Stimulated activated memory B cell treated with anti-CD40 and anti-IgM and Interleukin-4, amounts not matched to agents 10 μg/mL and 1 μg/mL and 100 μg/mL, for 72 hours (primary cell): Measurements from ENCODE around the gene AHCYL1.
"Not testable (repeated sequence)": the region's sequence is repeated elsewhere in the genome, so short reads cannot be mapped to it uniquely, and the experiment has no call there.

ENCODE experiments used
- ATAC-seq: fragments of 150-1000 bp; cut with Tn5 transposase; 2 replicates; pipeline ENCODE4 v1.10.0; 2021
- H3K27ac Mint-ChIP-seq: one replicate; pipeline ENCODE4 v1.8.0; 2022; ENCODE audit warnings: mild to moderate bottlenecking, mixed read lengths
- H3K27me3 Mint-ChIP-seq: one replicate; pipeline ENCODE4 v1.8.0; 2022; ENCODE audit warnings: mixed read lengths
- H3K36me3 Mint-ChIP-seq: one replicate; pipeline ENCODE4 v1.8.0; 2022; ENCODE audit warnings: mixed read lengths
- H3K4me1 Mint-ChIP-seq: one replicate; pipeline ENCODE4 v1.8.0; 2022; ENCODE audit warnings: mixed read lengths
- H3K4me3 Mint-ChIP-seq: one replicate; pipeline ENCODE4 v1.8.0; 2022; ENCODE audit warnings: mild to moderate bottlenecking, moderate library complexity, mixed read lengths
- H3K9me3 Mint-ChIP-seq: one replicate; pipeline ENCODE4 v1.8.0; 2022; ENCODE audit warnings: mixed read lengths

AHCYL1 gene

GRCh38 chr1:110003747-110004428 is 19.3 kb downstream of the AHCYL1 start:
- Mint-ChIP-seq H3K27me3 (no peaks in the 10 kb centered on the region), H3K4me1 (peaks cover 38% of the 10 kb centered on the region), H3K4me3 (peak overlapping the region; percentile 22), H3K9me3 (no peaks in the 10 kb centered on the region), H3K36me3 (peaks cover 12% of the 10 kb centered on the region), H3K27ac (peak overlapping the region; percentile 73)
- ATAC-seq = peak; percentile 71

- H3K27ac Mint-ChIP-seq = peak overlapping the region; percentile 73
- H3K4me1 Mint-ChIP-seq = peaks cover 39% of the 10 kb centered on the region
- no peaks in the 10 kb centered on the region for H3K27me3 Mint-ChIP-seq
- no peaks in the 10 kb centered on the region for H3K9me3 Mint-ChIP-seq
- ATAC-seq = no peak
- H3K36me3 Mint-ChIP-seq = peaks cover 19% of the 10 kb centered on the region
- peak overlapping the region; percentile 10 for H3K4me3 Mint-ChIP-seq
These were observed 20.0 kb downstream of the AHCYL1 start for GRCh38 chr1:110004583-110004982.

DNA sequence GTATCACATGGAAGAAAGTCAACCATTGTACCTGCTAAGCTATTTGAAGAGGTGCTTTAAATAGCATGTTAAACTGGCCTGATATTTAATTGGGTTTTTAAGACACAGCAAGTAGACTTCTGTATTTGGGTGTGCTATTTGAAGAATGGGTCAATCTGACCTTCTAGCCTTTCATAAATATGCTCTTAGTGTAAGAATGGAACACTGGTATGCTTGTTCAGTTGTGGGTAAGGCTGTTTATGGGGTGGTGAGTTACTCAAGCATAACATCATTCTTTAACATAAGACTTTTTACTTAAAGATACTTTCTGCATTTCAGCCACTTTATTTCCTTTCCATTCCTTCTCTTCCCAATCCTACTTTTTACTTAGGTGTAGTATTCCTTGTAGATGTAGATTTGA is 21.4 kb downstream of the AHCYL1 start:
- H3K4me1 Mint-ChIP-seq = peaks cover 53% of the 10 kb centered on the region
- H3K27ac Mint-ChIP-seq = peak overlapping the region; percentile 51
- peaks cover 32% of the 10 kb centered on the region for H3K36me3 Mint-ChIP-seq
- H3K27me3 Mint-ChIP-seq = no peaks in the 10 kb centered on the region
- H3K4me3 Mint-ChIP-seq = no peak overlapping the region
- no peak for ATAC-seq
- H3K9me3 Mint-ChIP-seq = no peaks in the 10 kb centered on the region

DNA sequence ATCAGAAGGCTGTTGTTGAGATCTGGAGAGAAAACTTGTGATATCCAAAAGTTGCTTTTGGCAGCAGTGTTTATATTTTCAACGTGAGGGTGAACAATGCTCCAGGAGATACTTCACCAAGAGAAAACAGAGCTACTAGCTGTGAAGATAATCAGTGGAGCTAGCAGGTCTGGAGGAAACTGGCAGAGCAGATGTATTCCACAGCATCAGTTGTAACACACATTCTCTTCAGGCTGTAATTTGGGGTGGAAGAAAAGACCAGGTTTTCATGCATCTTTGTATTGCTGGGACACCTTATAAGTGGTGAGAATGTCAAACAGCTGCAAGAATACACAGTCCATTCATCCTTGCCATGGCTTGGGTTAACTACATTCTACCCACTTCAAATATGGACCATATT is 22.0 kb downstream of the AHCYL1 start:
- H3K27me3 Mint-ChIP-seq = no peaks in the 10 kb centered on the region
- no peak for ATAC-seq
- H3K27ac Mint-ChIP-seq = peak overlapping the region; percentile 51
- peaks cover 32% of the 10 kb centered on the region for H3K36me3 Mint-ChIP-seq
- no peaks in the 10 kb centered on the region for H3K9me3 Mint-ChIP-seq
- no peak overlapping the region for H3K4me3 Mint-ChIP-seq
- H3K4me1 Mint-ChIP-seq = peaks cover 58% of the 10 kb centered on the region

DNA sequence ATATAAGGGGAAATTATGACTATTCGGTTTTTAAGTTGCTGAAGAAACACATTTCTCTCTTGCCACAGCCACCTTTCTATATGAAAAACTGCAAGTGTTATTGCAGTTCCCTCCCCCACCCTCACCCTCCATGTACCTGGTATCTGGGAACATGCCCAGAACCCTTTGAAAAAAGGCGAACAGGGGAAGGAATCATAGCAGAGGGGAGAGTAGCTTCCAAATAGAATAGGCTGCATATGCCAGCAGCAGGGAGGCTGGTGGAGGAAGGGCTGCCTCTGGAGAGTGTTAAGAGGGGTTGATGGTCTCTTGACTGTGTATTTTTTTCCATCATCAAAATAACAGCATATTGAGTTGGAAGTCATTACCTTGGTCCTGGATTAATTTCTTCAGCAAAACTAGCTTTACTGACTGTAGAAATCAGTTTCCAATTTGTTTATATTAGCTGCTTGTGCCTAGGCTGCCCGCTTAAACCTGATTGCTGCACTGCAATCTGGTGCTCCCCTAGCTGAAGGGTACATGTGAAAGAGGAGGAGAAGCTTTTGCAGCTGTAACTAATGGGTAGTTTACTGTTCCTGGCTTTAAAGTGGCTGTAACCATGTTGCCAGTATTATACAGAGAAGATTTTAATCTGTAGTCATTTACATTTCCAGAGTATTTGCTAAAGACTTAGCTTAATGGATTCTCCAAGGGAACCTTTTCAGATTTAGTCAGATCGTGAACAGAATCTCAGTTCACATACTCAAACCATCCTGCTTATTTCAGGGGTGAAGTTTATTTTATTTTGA is 22.7 kb downstream of the AHCYL1 start:
- Mint-ChIP-seq H3K27ac (peak overlapping the region; percentile 51), H3K9me3 (no peaks in the 10 kb centered on the region), H3K36me3 (peaks cover 32% of the 10 kb centered on the region), H3K27me3 (no peaks in the 10 kb centered on the region), H3K4me3 (no peak overlapping the region), H3K4me1 (peaks cover 65% of the 10 kb centered on the region)
- no peak for ATAC-seq

GRCh38 chr1:110008971-110009565 is 24.5 kb downstream of the AHCYL1 start:
- no peaks in the 10 kb centered on the region for H3K27me3 Mint-ChIP-seq

GRCh38 chr1:110011527-110012041 is 27.0 kb downstream of the AHCYL1 start:
- H3K27ac Mint-ChIP-seq = peak overlapping the region; percentile 95
- H3K4me1 Mint-ChIP-seq = peaks cover 35% of the 10 kb centered on the region
- no peaks in the 10 kb centered on the region for H3K27me3 Mint-ChIP-seq
- H3K9me3 Mint-ChIP-seq = no peaks in the 10 kb centered on the region
- H3K36me3 Mint-ChIP-seq = peaks cover 47% of the 10 kb centered on the region
- peak; percentile 99 for ATAC-seq
- H3K4me3 Mint-ChIP-seq = peak overlapping the region; percentile 36

More at GRCh38 chr1:110008971-110009565, 24.5 kb downstream of the AHCYL1 start:
- H3K4me1 Mint-ChIP-seq = peaks cover 57% of the 10 kb centered on the region
- no peak for ATAC-seq
- H3K27ac Mint-ChIP-seq = peak overlapping the region; percentile 95
- H3K36me3 Mint-ChIP-seq = peaks cover 29% of the 10 kb centered on the region
- no peak overlapping the region for H3K4me3 Mint-ChIP-seq
- H3K9me3 Mint-ChIP-seq = no peaks in the 10 kb centered on the region

- peak overlapping the region; percentile 95 for H3K27ac Mint-ChIP-seq
- no peaks in the 10 kb centered on the region for H3K27me3 Mint-ChIP-seq
- H3K4me3 Mint-ChIP-seq = peak overlapping the region; percentile 36
- no peaks in the 10 kb centered on the region for H3K9me3 Mint-ChIP-seq
- ATAC-seq = peak; percentile 93
- H3K36me3 Mint-ChIP-seq = peaks cover 54% of the 10 kb centered on the region
- H3K4me1 Mint-ChIP-seq = peaks cover 35% of the 10 kb centered on the region
These were observed 27.7 kb downstream of the AHCYL1 start for GRCh38 chr1:110012100-110012780.

DNA sequence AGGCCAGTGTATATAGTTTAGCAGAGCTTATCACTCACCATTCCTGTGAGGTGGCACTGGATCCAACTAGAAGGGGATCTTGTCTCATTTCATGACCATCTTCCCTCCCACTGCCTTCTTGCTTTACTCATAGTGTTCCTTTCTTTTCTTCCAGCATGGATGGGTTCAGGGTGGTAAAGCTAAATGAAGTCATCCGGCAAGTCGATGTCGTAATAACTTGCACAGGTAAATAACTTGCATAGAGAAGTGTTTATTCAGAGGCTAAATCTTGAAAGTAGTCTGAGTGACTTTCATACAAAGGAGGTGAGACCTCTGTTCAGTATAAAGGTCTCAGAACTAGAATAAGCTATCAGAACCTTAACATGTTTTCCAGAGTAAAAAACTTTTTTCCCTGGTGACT is 33.2 kb downstream of the AHCYL1 start:
- H3K9me3 Mint-ChIP-seq = no peaks in the 10 kb centered on the region
- peaks cover 78% of the 10 kb centered on the region for H3K36me3 Mint-ChIP-seq
- peaks cover 2% of the 10 kb centered on the region for H3K4me1 Mint-ChIP-seq
- H3K4me3 Mint-ChIP-seq = no peak overlapping the region
- no peaks in the 10 kb centered on the region for H3K27me3 Mint-ChIP-seq
- no peak overlapping the region for H3K27ac Mint-ChIP-seq
- no peak for ATAC-seq

DNA sequence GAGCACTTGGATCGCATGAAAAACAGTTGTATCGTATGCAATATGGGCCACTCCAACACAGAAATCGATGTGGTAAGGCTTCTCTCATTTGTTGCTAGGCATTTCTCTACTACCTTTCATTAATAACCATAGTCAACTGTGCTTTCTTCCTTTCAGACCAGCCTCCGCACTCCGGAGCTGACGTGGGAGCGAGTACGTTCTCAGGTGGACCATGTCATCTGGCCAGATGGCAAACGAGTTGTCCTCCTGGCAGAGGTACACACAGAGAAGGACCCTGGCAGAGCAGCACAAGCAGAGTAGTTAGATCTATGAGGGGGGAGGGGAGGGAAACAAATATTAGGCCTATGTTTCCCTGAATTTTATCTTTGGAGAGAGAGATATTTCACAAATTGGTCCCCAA is 33.8 kb downstream of the AHCYL1 start:
- Mint-ChIP-seq H3K9me3 (no peaks in the 10 kb centered on the region), H3K4me1 (no peaks in the 10 kb centered on the region), H3K36me3 (peaks cover 78% of the 10 kb centered on the region), H3K4me3 (no peak overlapping the region), H3K27ac (no peak overlapping the region), H3K27me3 (no peaks in the 10 kb centered on the region)
- no peak for ATAC-seq

- no peak for ATAC-seq
- Mint-ChIP-seq H3K4me3 (no peak overlapping the region), H3K9me3 (no peaks in the 10 kb centered on the region), H3K36me3 (peaks cover 80% of the 10 kb centered on the region), H3K4me1 (no peaks in the 10 kb centered on the region), H3K27me3 (no peaks in the 10 kb centered on the region), H3K27ac (peak overlapping the region; percentile 15)
These were observed 35.2 kb downstream of the AHCYL1 start for GRCh38 chr1:110019770-110020169.

DNA sequence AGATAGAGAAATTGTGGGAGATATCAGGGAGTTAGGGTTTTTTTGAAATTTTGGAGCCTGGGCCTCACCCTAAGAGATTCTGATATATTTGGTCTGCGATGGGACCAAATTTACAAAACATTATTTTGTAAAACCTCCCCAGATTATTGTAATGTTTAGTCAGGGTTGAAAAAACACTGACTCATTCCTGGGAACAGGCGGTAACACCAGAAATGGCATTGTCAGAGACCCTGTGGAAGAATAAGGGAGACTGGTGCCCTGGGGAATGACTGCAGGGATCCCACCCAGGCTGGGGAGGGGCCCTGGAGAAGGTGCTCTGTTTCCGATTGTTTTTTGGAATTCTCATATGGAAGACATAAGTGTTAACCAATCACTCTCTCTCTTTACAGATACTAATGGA is 36.7 kb downstream of the AHCYL1 start:
- Mint-ChIP-seq H3K27me3 (no peaks in the 10 kb centered on the region), H3K9me3 (no peaks in the 10 kb centered on the region), H3K36me3 (peaks cover 69% of the 10 kb centered on the region), H3K27ac (no peak overlapping the region), H3K4me1 (no peaks in the 10 kb centered on the region), H3K4me3 (no peak overlapping the region)
- no peak for ATAC-seq

GRCh38 chr1:110024613-110025012 is 40.0 kb downstream of the AHCYL1 start:
- no peak overlapping the region for H3K4me3 Mint-ChIP-seq
- no peaks in the 10 kb centered on the region for H3K9me3 Mint-ChIP-seq
- H3K36me3 Mint-ChIP-seq = peaks cover 36% of the 10 kb centered on the region
- no peak for ATAC-seq
- no peaks in the 10 kb centered on the region for H3K4me1 Mint-ChIP-seq
- H3K27me3 Mint-ChIP-seq = no peaks in the 10 kb centered on the region
- H3K27ac Mint-ChIP-seq = no peak overlapping the region

DNA sequence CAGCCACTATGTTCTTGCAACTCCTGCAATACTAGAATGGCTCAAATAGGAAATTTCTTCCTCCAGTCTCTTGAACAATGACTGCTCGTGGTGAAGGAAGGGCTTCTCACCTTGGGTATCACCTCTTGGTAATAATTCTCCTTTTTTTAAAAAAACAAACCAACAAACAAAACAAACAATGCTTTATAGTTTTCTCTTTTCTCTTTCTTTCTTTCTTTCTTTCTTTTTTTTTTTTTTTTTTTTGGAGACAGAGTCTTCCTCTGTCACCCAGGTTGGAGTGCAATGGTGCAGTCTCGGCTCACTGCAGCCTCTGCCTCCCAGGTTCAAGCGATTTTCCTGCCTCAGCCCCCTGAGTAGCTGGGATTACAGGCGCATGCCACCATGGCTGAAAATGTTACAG is 46.1 kb downstream of the AHCYL1 start:
- peak overlapping the region; percentile 79 for H3K4me3 Mint-ChIP-seq
- not testable (repeated sequence) for H3K27me3 Mint-ChIP-seq, H3K36me3 Mint-ChIP-seq, H3K9me3 Mint-ChIP-seq, ATAC-seq
- peak overlapping the region; percentile 93 for H3K27ac Mint-ChIP-seq
- H3K4me1 Mint-ChIP-seq = peaks cover 27% of the 10 kb centered on the region

- Mint-ChIP-seq H3K27me3 (no peaks in the 10 kb centered on the region), H3K9me3 (no peaks in the 10 kb centered on the region), H3K4me1 (peaks cover 31% of the 10 kb centered on the region), H3K36me3 (no peaks in the 10 kb centered on the region), H3K27ac (peak overlapping the region; percentile 93), H3K4me3 (no peak overlapping the region)
- no peak for ATAC-seq
These were observed 47.8 kb downstream of the AHCYL1 start for GRCh38 chr1:110032327-110032726.
